ENCODE data around the gene CYGB. TPM values are rescaled to one million over a fixed set of nuclear protein-coding genes. Genes with fewer than 3 reads are reported as not detected.

Gene CYGB
- total and polyA plus RNA-seq, 4 donors: 0.83 to 7.8 (median 1.4) TPM

GRCh38 chr17:76560877-76561221, 23.3 kb upstream of the CYGB start:
- Histone ChIP-seq H3K4me1 (ENCODE audit: control insufficient read depth in 4 of 4, insufficient read depth in 4 of 4, low read length in 3 of 4) (peaks cover 3 to 32% (median 16%) of the 10 kb centered on the region in 4 donors), H3K36me3 (ENCODE audit: control insufficient read depth in 4 of 4, insufficient read depth in 3 of 4, low read depth in 1 of 4, low read length in 3 of 4) (peaks cover 4 to 25% (median 21%) of the 10 kb centered on the region in 4 donors), H3K9me3 (ENCODE audit: control insufficient read depth in 4 of 4, low read length in 3 of 4) (no peaks in the 10 kb centered on the region), H3K27ac (ENCODE audit: low read depth in 1 of 2, low read length in 2 of 2) (peak overlapping the region in 1 of 2 donors; percentile 22), H3K4me3 (ENCODE audit: low read depth in 1 of 3, low read length in 3 of 3) (no peak overlapping the region), H3K9ac (ENCODE audit: low read depth in 1 of 2, low read length in 2 of 2) (no peak overlapping the region), H3K27me3 (ENCODE audit: control insufficient read depth in 4 of 4, insufficient read depth in 4 of 4, low read length in 3 of 4) (no peaks in the 10 kb centered on the region)
- TF ChIP-seq, protein P1, sequence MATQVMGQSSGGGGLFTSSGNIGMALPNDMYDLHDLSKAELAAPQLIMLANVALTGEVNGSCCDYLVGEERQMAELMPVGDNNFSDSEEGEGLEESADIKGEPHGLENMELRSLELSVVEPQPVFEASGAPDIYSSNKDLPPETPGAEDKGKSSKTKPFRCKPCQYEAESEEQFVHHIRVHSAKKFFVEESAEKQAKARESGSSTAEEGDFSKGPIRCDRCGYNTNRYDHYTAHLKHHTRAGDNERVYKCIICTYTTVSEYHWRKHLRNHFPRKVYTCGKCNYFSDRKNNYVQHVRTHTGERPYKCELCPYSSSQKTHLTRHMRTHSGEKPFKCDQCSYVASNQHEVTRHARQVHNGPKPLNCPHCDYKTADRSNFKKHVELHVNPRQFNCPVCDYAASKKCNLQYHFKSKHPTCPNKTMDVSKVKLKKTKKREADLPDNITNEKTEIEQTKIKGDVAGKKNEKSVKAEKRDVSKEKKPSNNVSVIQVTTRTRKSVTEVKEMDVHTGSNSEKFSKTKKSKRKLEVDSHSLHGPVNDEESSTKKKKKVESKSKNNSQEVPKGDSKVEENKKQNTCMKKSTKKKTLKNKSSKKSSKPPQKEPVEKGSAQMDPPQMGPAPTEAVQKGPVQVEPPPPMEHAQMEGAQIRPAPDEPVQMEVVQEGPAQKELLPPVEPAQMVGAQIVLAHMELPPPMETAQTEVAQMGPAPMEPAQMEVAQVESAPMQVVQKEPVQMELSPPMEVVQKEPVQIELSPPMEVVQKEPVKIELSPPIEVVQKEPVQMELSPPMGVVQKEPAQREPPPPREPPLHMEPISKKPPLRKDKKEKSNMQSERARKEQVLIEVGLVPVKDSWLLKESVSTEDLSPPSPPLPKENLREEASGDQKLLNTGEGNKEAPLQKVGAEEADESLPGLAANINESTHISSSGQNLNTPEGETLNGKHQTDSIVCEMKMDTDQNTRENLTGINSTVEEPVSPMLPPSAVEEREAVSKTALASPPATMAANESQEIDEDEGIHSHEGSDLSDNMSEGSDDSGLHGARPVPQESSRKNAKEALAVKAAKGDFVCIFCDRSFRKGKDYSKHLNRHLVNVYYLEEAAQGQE (IDR thresholded peaks at IDR 0.05): no peak
- TF ChIP-seq HNF4G (IDR thresholded peaks at IDR 0.05) (no peak), EGR1 (IDR thresholded peaks at IDR 0.05; ENCODE audit: low read depth in 2 of 2) (no peak), ZBTB33 (IDR thresholded peaks at IDR 0.05) (no peak), GABPA (IDR thresholded peaks at IDR 0.05 in 1 of 2, conservative IDR thresholded peaks at IDR 0.05 in 1 of 2) (no peak), TAF1 (conservative IDR thresholded peaks at IDR 0.05) (no peak), SP1 (IDR thresholded peaks at IDR 0.05) (no peak), YY1 (IDR thresholded peaks at IDR 0.05) (no peak), RAD21 (IDR thresholded peaks at IDR 0.05) (no peak), NR2F2 (IDR thresholded peaks at IDR 0.05) (no peak), JUND (IDR thresholded peaks at IDR 0.05) (no peak), FOXA2 (IDR thresholded peaks at IDR 0.05) (no peak), RXRA (IDR thresholded peaks at IDR 0.05) (no peak), HNF4A (conservative IDR thresholded peaks at IDR 0.05) (no peak)
- TF ChIP-seq, protein P2, sequence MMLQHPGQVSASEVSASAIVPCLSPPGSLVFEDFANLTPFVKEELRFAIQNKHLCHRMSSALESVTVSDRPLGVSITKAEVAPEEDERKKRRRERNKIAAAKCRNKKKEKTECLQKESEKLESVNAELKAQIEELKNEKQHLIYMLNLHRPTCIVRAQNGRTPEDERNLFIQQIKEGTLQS (IDR thresholded peaks at IDR 0.05): no peak
- TF ChIP-seq, protein P3, sequence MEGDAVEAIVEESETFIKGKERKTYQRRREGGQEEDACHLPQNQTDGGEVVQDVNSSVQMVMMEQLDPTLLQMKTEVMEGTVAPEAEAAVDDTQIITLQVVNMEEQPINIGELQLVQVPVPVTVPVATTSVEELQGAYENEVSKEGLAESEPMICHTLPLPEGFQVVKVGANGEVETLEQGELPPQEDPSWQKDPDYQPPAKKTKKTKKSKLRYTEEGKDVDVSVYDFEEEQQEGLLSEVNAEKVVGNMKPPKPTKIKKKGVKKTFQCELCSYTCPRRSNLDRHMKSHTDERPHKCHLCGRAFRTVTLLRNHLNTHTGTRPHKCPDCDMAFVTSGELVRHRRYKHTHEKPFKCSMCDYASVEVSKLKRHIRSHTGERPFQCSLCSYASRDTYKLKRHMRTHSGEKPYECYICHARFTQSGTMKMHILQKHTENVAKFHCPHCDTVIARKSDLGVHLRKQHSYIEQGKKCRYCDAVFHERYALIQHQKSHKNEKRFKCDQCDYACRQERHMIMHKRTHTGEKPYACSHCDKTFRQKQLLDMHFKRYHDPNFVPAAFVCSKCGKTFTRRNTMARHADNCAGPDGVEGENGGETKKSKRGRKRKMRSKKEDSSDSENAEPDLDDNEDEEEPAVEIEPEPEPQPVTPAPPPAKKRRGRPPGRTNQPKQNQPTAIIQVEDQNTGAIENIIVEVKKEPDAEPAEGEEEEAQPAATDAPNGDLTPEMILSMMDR (IDR thresholded peaks at IDR 0.05; ENCODE audit: low read depth, low read length, missing input control): no peak
- DNase-seq (ENCODE audit: low spot score): no peak
- WGBS: 81% methylated on average over 6 of the region's 6 CpGs
